Glutamatergic neuron (in vitro differentiated cells): ENCODE data around the gene VWF. TPM values are rescaled to one million over a fixed set of nuclear protein-coding genes. Genes with fewer than 3 reads are reported as not detected.

ENCODE experiments used
- DNase-seq: peaks from one replicate; pipeline ENCODE4 v3.0.0; 2022
- H3K27ac Mint-ChIP-seq: one replicate; pipeline ENCODE4 v1.8.0; 2020; ENCODE audit warnings: mild to moderate bottlenecking, mixed read lengths, inconsistent platforms; ENCODE audit not compliant: unreplicated experiment
- H3K27me3 Mint-ChIP-seq: one replicate; pipeline ENCODE4 v1.8.0; 2020; ENCODE audit warnings: mild to moderate bottlenecking, moderate library complexity, mixed read lengths, inconsistent platforms; ENCODE audit not compliant: unreplicated experiment
- H3K36me3 Mint-ChIP-seq: one replicate; pipeline ENCODE4 v1.8.0; 2020; ENCODE audit warnings: mild to moderate bottlenecking, mixed read lengths, inconsistent platforms; ENCODE audit not compliant: unreplicated experiment
- H3K4me1 Mint-ChIP-seq: one replicate; pipeline ENCODE4 v1.8.0; 2020; ENCODE audit warnings: mild to moderate bottlenecking, low read depth, mixed read lengths, inconsistent platforms; ENCODE audit not compliant: unreplicated experiment
- H3K4me3 Mint-ChIP-seq: one replicate; pipeline ENCODE4 v1.8.0; 2020; ENCODE audit warnings: mild to moderate bottlenecking, mixed read lengths, inconsistent platforms; ENCODE audit not compliant: unreplicated experiment
- H3K9me3 Mint-ChIP-seq: one replicate; pipeline ENCODE4 v1.8.0; 2020; ENCODE audit warnings: mild to moderate bottlenecking, moderate library complexity, mixed read lengths, inconsistent platforms; ENCODE audit not compliant: unreplicated experiment
- CTCF ChIP-seq: fragments of 200-600 bp; sonication (generic); IDR thresholded peaks from one replicate; pipeline ENCODE4 v1.5.0; 2021; ENCODE audit not compliant: partially characterized antibody, unreplicated experiment
- total RNA-seq: library from RNA; stranded (reverse); fragmentation: NEBNext Ultra II Directional; extraction: Animal tissue kit (Norgen Biotek cat#: 25700); gene quantifications from one replicate; pipeline ENCODE4 v1.2.1, GENCODE V29; 2021; ENCODE audit not compliant: unreplicated experiment

Gene VWF
- total RNA-seq, 1 donor from 2014 or later = 0.37 TPM

DNA sequence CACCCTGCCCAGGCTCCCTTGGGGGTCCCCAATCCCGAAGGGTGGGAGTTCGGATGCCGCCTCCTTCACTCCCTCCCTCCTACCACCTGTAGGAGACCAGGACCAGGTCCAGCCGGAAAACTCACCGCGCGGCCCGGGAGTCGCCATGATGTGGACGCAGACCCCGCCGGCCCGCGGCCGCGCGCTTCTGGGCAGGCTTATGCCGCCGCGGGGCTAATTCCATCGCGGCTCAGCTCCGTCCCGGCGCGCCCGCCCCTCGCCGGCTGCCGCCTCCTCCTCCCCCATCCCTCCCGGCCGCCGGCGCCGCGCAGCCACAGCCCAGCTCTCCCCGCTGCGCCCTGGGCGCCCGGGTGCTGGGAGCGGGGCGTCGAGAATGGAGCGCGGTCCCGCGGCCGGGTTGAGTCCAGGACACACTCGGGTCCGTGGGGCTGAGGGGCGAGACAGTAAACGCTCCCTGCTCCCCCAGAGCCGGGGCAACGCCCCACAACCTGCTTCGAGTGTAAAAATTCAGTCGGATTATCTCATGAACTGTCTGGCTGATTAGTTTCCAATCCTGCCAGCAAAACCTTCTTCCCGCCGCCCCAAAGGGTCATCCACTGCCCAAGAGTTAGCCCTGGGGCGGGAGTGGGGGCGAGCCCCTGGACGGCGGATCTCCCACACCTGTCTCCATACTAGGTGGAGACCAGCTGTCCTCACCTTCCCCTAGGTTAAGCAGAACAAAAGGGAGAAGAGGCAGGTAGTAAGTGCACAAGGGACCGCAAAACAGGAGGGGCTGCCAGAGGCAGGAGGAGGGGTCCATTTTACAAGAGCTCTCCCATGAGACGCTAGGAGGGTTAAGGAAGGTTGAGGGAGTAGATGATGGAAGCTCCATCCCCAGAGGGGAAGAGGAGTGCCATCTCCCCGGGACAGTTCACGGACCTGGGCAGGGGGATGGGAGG, 179.1 kb downstream of the VWF start, which contains the start of gene ANO2:
ANO2 (minus strand) TSS at position 189 of the 938 bp plus-strand sequence; CDS start at position 147, 42 bp downstream.
- Mint-ChIP-seq H3K36me3 (peaks cover 6% of the 10 kb centered on the region), H3K27me3 (peaks cover 17% of the 10 kb centered on the region), H3K4me3 (peak within 1 kb of the TSS; percentile 89), H3K27ac (no peak within 1 kb of the TSS), H3K9me3 (peaks cover 6% of the 10 kb centered on the region), H3K4me1 (peaks cover 5% of the 10 kb centered on the region)
- no peak for TF ChIP-seq CTCF
- DNase-seq = peak; percentile 74

DNA sequence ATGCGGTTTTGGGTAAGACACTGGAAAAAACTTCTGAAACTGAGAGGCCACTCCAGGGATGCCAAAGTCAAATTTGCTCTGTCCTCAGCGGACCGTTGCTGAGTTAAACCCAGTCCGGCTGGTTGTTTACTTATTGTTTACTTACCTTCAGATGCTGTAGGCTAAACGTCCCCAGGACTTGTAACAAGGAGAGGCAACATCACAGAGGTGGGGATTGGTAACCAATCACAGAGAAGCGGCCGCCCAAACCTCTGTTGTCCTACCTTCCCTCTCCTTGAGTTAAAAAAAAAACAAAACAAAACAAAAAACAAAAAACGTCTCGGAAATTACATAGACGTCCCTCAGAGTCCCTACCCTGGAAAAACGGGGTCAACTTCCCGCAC, 179.8 kb downstream of the VWF start:
- H3K27me3 Mint-ChIP-seq = peaks cover 17% of the 10 kb centered on the region
- H3K9me3 Mint-ChIP-seq = peaks cover 6% of the 10 kb centered on the region
- H3K36me3 Mint-ChIP-seq = peaks cover 6% of the 10 kb centered on the region
- no peak overlapping the region for H3K27ac Mint-ChIP-seq
- TF ChIP-seq CTCF = no peak
- peak overlapping the region; percentile 80 for H3K4me3 Mint-ChIP-seq
- DNase-seq = no peak
- H3K4me1 Mint-ChIP-seq = peaks cover 5% of the 10 kb centered on the region

- H3K9me3 Mint-ChIP-seq = peaks cover 7% of the 10 kb centered on the region
- H3K4me3 Mint-ChIP-seq = peak overlapping the region; percentile 80
- H3K4me1 Mint-ChIP-seq = peaks cover 5% of the 10 kb centered on the region
- TF ChIP-seq CTCF = no peak
- no peak for DNase-seq
- peaks cover 11% of the 10 kb centered on the region for H3K36me3 Mint-ChIP-seq
- no peak overlapping the region for H3K27ac Mint-ChIP-seq
- H3K27me3 Mint-ChIP-seq = peaks cover 17% of the 10 kb centered on the region
Observed at GRCh38 chr12:5944053-5944452, 180.4 kb downstream of the VWF start.

DNA sequence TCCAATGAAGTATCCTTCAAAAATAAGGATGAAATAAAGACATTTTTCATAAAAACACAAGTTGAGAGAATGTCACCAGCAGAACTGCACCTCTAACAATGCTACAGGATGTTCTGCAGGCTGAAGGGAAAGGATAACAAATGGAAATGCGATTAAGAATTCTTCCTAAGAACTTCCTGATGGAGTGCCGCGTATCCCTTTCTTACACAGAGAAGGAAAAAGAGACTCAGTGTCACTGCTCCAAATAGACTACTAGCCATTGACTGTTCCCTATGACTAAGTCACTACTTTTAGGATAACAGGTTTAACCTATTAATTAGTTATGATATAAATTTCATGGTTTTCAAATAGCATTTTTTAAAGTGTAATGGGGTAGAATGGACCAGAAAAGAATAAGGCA, 182.6 kb downstream of the VWF start:
- Mint-ChIP-seq H3K4me1 (peaks cover 5% of the 10 kb centered on the region), H3K27ac (no peak overlapping the region), H3K4me3 (no peak overlapping the region), H3K27me3 (peaks cover 17% of the 10 kb centered on the region), H3K9me3 (peaks cover 5% of the 10 kb centered on the region), H3K36me3 (peaks cover 11% of the 10 kb centered on the region)
- no peak for TF ChIP-seq CTCF
- DNase-seq = no peak
